ENCODE results near the gene CTU2.

Gene CTU2

DNA sequence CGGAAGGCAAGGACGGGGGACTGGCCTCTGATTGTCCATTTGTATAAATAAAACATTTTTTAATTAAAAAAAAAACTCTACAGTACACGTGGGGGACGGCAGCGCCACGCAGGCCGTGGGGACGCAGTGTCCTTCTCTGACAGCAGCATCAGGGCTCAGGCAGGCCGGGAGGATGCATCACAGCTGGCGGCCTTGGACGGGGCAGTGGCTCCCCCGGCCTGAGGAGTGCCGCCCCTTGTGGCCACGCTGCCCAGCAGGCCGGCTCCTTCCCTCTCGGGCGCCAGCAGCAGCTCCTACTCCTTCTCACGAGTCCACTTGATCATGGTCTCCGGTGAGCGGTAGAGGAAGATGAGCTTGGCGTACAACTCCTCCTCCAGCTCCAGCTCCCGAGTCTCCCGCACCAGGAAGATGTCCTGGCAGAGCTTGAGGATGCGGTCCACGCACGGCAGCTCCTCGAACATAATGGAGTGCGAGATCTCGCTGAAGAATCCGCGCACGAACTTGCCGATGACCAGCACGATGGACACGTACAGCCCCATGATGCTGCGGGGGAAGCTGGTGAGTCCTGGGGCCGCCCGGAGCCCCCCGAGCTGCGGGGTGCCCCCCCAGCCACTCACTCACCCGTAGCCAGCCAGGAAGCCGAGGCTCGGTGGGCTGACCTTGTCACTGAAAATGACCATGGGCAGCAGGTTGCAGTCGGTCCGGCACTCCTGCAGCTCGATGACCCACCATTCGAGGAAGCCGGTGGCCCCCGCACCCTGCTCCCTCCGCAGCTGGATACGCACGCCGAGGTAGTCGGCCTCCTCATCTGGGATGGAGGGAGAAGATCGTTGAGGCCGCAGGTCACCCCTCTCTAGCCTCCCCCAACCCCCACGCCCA is 9.2 kb downstream of the CTU2 start:
- DNase-seq = no peak

DNA sequence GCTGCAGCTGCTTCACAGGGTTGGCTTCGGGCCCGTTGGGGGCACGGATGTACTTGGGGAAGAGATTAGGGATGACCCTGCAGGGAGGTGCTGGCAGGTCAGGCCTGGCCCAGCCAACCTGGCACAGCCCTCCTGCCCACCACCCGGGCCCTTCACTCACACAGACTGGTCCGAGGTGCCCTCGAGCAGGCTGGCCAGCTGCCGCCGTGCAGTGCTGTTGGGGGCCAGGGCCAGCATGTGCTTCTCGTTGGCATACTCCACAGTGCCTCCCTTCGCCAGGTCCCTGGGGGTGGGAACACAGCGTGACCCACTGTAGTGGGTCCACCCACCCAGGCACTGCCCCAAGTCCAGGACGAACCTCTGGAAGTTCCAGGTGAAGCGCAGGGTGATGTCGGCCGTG is 9.9 kb downstream of the CTU2 start:
- DNase-seq = no peak

DNA sequence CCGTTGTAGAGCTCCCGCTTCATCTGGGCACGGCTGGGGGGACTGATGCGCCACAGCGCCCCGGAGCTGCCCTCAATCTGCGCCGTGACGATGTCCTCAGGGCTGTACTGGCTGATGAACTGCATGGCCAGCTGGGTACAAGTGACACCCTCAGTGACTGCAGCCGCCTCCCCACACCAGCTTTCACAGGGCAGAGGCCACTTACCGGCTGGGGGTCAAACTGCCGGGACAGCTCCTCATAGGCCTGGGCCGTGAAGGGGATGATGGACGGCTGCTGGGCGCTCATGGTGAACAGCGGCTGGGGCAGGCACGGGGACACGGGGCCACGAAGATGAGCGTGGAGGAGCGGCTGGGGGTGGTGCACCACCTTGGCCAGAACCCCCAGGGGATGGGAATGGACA is 10.3 kb downstream of the CTU2 start:
- DNase-seq = no peak

DNA sequence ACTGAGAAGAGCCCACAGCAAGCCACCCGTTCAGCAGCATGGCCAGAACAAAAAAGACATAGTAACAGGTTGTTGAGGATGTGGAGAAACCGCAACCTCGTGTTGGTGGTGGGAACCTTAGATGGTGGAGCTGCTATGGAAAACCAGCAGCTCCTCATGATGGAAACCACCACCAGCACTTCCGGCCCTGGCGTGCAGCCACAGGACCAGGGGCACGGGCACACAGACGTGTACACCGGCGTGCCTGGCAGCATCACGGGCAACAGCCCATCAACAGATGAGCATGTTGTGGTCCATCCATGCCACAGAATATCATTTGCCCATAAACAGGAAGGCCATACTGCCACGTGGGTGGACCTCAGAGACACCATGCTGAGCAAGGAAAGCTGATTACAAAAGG is 11.9 kb downstream of the CTU2 start:
- no peak for DNase-seq

DNA sequence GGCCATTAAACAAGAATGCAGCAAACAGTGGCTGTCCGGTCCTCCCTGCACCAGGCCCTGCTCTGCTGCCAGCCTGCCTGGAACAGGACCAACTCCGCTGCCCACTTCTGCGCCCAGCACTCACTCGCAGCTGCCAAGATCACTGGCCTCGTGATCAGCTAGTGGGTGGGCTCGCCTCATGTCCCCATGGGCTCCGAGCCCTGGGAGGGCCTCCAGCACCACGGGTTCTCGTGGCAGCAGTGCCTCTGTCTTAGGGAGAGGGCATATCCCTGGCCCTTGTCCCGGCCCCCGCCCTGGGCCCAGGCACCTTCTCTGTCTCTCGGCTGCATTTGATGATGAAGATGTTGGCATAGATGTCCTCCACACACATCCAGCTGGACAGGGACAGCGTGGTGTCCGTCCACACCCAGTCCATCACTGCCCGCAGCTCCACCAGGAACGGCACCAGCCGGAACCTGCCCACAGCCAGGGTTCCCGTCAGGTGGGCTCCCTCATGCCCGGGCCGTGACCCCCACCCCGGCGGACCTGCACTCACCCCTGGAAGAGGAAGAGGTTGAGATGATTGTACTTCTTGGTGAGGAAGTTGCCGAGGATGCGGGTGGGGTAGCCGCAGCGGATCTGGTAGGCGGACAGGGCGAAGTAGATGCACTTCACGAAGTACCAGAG is 13.1 kb downstream of the CTU2 start:
- no peak for DNase-seq

DNA sequence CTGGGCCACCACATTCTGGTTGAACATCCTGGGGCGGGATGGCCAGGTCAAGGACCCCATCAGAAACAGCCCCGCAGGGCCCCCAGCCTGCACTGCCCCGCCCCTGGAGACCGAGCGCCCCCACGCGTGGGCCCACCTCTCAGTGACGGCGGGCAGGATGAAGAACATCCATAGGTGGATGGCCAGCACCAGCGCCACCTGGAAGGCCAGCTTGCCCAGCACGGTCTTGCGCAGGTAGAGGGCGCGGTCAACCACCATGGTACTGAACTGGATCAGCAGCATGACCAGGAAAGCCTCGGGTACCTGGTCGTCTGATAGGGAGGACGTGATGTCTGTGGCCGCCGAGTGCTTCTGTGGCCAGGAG is 13.6 kb downstream of the CTU2 start:
- DNase-seq = no peak

DNA sequence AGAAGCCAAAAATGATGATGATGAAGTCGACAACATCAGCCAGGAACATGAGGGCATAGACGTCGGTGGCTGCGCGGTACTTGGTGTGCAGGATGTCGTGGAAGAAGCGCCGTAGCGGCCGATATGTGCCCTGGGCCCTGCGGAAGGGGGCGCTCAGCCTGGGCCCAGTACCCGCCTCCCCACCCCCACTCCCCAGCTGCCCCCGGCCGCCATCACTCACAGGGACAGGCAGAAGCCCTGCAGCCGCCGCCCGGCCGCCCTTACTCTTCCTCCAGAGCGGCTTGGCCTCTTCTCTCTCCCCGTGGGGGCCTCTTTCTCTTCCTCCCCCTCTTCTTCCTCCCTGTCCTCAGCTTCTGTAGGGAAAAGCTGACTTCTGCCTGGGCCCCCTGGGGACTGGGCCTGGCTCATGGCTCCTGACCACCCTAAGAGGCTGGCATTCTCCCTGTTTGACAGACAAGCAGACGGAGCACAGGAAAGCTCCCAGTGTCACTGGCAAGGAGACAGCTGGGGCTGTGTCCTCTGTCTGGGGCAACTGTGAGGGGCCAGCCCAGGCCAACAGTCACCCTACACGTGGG is 14.2 kb downstream of the CTU2 start:
- no peak for DNase-seq

DNA sequence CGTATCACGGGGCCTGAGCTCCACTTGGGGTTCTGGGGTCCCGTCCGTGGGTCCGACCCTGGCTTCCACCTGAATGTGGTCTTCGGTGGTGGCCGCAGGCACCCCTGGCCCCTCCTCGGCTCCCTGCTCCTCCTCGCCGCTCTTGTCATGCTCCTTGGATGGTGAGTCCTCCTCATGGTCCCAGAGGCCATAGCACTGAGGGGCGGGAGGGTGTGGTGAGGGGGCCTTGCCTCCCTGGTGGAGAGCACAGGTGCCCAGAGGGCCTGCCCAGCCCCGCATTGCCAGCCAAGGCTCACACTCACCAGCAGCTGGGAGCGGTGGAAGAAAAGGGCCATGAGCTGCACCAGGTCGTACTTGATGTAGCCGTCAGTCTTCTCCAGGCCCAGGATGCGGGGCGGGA is 14.9 kb downstream of the CTU2 start:
- no peak for DNase-seq

DNA sequence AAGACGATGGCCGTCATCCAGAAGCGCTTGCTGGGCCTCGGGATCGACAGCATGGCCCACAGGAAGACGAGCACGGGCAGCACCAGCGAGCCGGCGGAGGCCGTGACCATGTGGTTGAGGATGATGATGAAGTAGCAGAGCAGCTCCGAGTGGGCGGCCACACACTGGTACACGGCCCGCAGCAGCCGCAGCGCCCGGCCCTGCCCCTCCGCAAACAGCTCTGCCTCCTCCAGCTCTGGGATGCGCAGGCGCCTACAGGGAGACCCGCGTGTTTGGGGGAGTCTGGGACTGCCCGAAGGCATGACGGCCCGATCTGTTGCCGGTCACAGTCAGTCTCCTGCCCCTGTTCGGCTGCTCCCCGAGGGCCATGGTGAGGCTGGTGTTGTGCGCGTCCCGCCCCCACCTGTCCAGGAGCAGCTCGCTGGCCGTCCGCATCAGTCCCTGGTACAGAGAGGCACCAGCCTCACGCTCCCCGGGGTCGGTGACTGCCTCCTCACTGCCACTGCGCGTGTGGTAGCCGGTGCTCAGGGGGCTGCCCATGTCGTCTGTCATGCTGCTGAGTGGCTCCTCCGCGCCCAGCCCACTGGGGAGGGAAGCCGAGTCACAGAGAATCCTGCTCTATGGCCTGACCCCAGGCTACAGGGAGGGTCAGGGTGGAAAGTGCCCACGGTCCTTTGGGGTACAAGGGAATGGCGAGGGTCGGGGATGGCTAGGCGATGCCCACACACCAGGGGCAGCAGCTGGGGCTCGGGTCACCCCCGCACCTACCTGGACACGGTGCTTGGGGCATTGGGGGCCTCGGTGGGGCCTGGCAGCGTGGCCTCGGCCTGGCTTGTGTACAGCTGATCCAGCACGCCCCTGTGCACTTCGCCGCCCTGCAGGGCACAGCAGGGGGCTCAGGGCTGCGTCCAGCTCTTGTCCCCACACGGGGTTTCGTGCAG is 15.8 kb downstream of the CTU2 start:
- no peak for DNase-seq

DNA sequence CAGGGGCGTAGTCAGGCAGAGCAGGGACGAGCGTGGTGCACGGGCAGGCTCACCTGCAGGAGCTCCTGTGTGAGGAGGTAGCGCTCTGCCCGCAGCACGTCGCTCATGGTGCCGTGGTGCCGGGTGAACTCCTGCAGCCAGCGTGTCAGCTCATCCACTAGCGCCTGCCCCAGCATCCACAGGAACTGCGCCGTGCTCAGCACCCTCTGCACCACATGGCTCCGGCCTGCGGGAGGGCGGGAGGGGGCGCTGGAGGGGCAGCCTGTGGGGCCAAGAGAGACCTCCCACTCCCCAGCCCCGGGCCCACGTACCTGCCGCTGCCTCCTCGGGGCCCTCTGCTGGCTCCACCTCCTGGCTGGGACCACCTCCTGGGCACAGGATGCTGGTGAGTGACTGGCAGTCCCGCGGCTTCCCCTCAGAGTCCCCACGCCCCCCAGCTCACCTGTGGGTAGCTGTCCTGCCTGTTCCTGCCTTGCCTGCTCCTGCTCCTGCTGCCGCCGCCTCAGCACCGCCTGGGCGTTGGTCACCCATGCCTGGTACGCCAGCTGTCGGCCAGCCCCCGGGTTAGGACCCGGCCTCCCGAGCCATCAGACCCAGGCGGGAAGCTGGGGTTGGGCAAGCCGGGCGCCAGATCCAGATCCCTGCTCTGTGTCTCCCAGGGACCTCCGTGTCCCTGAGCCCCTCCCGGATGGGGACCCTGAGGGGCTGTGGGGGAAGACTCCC is 16.6 kb downstream of the CTU2 start:
- no peak for DNase-seq

DNA sequence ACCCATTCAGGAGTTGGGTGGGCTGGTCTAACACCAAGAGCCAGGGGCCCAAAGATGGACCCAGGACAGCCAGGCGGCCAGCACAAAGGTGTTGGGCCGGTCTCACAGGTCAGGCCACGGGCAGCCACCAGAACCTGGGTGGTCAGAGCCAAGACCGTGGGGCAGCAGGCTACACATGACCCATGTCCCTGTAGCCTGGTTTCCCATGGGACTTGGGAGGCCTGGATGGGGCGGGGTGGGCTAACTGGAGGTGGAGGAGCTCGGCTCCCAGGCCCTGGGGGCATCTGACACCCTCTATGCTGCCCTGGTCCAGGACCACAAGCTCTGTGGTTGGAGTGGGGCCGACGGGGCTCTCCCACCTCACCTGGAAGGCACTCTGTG is 17.2 kb downstream of the CTU2 start:
- DNase-seq = no peak

DNA sequence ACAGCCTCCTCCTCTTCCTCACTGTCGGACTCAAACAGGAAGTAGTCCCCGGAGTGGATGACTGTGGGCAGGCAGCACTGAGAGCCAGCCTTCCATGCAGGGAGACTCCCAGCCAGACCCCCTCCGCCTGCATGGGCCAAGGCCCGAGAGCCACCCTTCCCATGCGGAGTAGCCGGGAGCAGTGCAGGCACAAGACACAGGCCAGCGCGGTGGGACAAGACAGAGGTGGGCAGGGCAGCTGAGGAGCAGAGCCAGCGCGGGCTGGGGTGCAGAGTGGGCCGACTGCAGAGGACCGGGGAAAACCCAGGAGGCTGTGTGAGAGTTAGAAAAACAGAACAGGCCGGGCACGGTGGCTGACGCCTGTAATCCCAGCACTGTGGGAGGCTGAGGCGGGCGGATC is 17.6 kb downstream of the CTU2 start:
- DNase-seq = no peak

DNA sequence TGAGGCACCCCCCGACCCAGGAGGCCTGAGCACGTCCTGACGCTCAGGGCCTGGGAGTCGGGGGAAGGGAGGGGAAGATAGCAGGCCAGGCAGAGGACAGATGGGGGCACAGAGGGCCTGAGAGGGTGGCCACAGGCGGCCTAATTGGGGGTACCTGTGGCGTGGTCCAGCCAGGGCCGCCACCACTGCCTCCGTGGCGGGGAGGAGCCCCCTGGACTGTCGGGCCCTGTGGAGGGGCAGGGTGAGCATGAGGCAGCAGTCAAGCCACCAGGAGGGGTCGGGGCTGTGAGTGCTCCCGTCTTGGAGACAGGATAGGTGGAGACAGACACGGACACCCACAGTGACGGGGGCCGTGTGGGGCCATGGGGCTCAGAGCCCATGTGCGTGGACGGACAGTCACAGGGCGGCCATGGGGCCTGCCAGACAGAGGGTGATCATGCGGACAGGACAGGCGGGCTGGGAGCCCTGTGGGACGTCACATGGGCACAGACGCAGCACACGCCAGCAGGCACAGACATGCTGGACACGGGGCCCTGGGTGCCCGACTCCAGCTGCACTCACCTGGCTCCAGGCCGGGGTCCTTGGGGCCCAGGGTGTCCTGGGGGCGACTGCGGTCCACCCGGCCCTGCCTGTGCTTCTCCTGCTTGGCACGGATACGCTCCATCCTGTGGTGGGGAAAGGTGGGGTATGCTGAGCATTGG is 18.7 kb downstream of the CTU2 start:
- no peak for DNase-seq

DNA sequence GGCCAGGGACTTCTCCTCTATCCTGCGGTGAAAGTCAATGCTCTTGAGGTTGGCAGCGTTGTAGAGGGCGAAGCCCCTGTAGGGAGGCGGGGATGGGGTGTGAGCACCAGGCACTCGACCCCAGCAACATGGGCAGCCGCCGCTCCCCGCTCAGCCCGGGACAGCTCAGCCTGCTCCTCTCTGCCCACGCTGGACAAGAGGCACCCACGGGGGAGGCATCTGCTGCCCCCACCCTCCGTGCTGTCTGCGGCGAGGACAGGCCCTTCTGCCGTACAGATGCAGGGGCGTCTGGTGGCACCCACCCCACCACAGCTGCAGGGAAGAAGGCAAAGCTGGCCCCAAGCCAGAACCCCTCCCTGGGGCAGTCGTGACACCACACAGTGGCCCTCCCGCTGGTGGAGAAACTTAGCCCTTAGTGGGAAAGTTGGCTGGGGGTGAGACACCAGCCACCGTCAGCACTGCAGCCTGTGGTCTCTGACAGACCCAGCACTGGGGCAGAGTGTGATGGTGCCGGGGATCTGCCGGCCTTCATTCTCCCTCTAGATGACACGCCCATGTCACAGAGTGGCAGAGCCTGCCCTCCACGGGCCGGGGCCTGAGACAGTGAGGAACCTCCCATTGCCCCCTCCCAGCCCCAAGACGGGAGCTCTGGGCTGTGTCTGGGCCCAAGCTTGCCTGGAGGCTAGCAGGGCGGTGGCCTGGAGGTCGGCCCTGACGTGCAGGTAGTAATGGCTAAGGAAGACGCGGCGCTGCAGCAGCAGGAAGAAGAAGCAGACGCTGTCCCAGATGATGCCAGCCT is 19.5 kb downstream of the CTU2 start:
- no peak for DNase-seq

DNA sequence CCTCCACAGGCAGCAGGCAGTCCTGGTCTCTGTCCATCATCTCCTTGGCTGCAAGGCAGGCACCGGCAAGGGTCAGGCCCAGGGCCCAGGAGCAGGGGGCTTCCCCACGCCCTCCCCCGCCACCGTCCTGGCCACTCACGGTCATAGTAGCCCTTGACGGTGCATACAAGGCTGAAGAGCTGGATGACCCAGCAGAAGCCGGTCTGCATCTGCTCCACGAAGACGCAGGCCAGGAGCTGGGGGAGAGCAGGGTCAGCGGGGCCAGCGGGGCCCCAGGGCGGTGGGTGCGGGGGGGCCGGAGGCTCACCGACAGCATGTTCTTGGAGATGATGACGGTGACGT is 20.1 kb downstream of the CTU2 start:
- no peak for DNase-seq

DNA sequence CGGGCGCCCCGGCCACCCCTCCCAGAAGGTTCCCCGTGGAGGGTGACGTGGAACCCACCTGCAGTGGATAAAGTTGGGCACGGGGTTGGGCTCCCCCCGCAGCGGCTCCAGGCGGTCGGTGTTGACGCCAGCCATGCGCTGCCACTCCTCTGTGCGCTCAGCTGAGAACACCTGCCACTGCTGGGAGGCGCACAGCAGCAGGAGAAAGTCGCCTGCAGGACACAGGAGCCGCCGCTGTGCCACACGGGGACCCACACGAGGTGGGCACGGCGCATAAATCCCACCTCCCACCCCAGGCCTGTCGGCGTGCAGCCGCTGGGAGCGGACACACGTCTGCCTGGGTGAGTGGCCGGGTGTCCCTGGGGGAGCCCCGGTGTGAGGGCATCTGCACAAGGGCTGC is 20.7 kb downstream of the CTU2 start:
- no peak for DNase-seq

DNA sequence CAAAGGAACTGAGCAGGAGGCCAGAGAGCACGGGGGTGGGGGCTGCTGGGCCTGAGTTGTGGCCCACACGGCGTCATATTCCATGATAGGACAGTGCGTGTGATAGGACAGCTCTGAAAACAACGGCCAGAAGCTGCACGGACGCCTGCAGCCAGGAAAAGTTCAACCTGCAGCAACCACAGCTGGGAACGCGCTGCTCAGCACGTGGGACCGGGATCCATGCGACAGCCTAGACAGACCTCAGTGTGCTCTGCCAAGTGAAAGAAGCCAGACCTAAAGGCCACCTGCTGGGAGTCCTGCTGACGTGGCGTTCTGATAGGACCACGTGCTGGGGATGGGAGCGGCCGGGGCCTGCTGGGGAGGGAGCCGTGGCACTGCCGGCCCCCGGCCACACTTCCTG is 21.6 kb downstream of the CTU2 start:
- no peak for DNase-seq

DNA sequence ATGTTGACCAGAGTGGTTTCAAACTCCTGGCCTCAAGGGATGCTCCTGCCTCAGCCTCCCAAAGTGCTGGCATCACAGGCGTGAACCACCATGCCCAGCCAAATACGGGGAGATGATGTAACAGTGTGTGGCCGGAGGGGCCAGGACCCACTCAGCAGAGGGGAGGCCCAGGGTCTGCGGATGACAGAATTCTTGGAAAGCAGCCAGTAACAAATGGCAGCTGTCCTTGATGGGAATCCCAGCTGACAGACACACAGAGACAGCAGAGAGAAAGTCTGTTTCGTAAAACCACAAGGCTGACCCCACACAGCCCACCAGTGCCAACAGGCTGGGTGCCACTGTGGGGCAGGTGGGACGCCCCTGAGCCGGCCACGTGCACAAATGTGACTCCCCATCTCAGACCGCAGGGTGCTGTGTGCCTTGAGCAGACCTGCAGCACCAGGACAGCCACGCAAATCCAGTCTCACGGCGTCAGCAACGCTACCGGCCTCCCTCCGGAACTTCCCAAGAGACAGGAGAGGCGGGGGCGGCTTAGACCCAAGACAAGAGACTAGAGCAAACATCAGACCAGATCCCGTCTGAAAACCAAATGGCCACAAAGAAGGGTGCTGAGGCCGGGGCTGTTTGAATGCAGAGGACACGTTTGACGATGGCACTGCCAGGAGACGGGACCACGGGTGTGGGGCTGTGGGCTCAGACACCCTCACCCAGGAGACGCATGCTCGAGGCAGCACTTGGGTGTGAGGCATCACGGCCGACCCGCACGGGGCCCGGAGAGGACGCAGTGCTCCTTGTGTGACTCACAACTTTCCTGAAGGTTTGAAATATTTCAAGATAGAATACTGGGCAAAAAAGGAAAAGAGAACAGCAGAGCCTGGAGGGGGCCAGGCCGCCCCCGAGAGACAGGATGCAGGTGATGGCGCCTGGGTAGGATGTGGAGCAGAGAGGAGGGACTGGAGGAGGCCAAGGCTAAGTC is 24.6 kb downstream of the CTU2 start:
- DNase-seq = no peak

DNA sequence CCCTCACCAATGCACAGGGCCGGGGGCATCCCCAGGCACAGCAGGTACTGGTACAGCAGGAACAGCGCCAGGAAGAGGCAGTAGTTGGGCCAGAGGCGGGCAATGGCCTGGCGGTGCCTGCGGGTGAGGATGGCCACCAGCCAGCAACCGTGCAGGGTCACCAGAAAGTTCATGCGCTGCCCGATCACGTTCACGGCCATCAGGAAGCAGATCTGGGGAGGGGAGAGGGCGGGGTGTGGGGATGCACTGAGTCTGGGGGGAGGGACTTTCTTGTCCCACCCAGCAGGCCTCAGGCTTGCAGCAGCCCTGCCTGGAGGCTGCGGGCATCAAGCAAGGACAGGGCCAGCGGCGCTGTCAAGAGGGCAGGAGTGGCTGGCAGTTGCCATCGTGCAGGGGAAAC is 25.4 kb downstream of the CTU2 start:
- no peak for DNase-seq
